HepG2 (cell line): ENCODE data around the gene OS9. TPM values are rescaled to one million over a fixed set of nuclear protein-coding genes. Genes with fewer than 3 reads are reported as not detected.

Source experiments
- AFF4 ChIP-seq: sonication (generic); formaldehyde crosslinking; IDR thresholded peaks from 2 replicates; pipeline ENCODE4 v1.4.0; 2020; ENCODE audit warnings: missing genetic modification reagents
- CAMTA2 ChIP-seq: sonication (generic); formaldehyde crosslinking; IDR thresholded peaks from 2 replicates; pipeline ENCODE4 v1.4.0; 2020; ENCODE audit warnings: mild to moderate bottlenecking, missing genetic modification reagents, borderline replicate concordance
- GTF2F1 ChIP-seq: fragments of 150-350 bp; IDR thresholded peaks from 2 replicates; pipeline ENCODE4 v1.6.1; 2014; ENCODE audit warnings: low read length
- KAT7 ChIP-seq: IDR thresholded peaks from 2 replicates; pipeline ENCODE4 v1.6.1; 2018; ENCODE audit warnings: borderline replicate concordance, missing compliant biosample characterization
- MTERF4 ChIP-seq: sonication (generic); formaldehyde crosslinking; IDR thresholded peaks from 2 replicates; pipeline ENCODE4 v1.8.0; 2023; ENCODE audit warnings: mild to moderate bottlenecking, missing genetic modification reagents
- NCOA2 ChIP-seq: sonication (generic); formaldehyde crosslinking; IDR thresholded peaks from 2 replicates; pipeline ENCODE4 v1.8.0; 2022; ENCODE audit warnings: inconsistent platforms
- PPARG ChIP-seq: conservative IDR thresholded peaks from 2 replicates; pipeline ENCODE4 v1.6.1; 2016; ENCODE audit warnings: missing biosample characterization, missing genetic modification reagents
- SPEN ChIP-seq: sonication (generic); formaldehyde crosslinking; IDR thresholded peaks from 2 replicates; pipeline ENCODE4 v1.5.1; 2020; ENCODE audit warnings: low read depth, mild to moderate bottlenecking, missing genetic modification reagents
- TOE1 ChIP-seq: sonication (generic); formaldehyde crosslinking; IDR thresholded peaks from 2 replicates; pipeline ENCODE4 v1.4.0; 2020; ENCODE audit warnings: mild to moderate bottlenecking, missing genetic modification reagents
- USF2 ChIP-seq, 2 experiments: sonication (generic) in 1 of 2; formaldehyde crosslinking in 1 of 2; IDR thresholded peaks; 2 replicates each; pipeline versions ENCODE4 v1.5.1 to v1.6.1; 2011 to 2020; ENCODE audit warnings: borderline replicate concordance in 1 of 2, low read depth in 1 of 2, low read length in 1 of 2, mild to moderate bottlenecking in 1 of 2, missing genetic modification reagents in 1 of 2, moderate library complexity in 1 of 2
- ZBTB25 ChIP-seq: IDR thresholded peaks from 2 replicates; pipeline ENCODE4 v1.6.1; 2018; ENCODE audit warnings: missing genetic modification reagents
- ZBTB38 ChIP-seq: sonication (generic); formaldehyde crosslinking; IDR thresholded peaks from 2 replicates; pipeline ENCODE4 v1.5.1; 2020; ENCODE audit warnings: mild to moderate bottlenecking, missing genetic modification reagents
- ZMAT5 ChIP-seq: sonication (generic); formaldehyde crosslinking; IDR thresholded peaks from 2 replicates; pipeline ENCODE4 v1.5.0; 2020; ENCODE audit warnings: mild to moderate bottlenecking, low read depth, missing genetic modification reagents, borderline replicate concordance
- ZNF652 ChIP-seq: IDR thresholded peaks from 2 replicates; pipeline ENCODE4 v1.6.1; 2016; ENCODE audit warnings: low read depth, borderline replicate concordance
- polyA plus RNA-seq, 8 experiments: library from polyadenylated mRNA; depleted of rRNA in 3 of 8; stranded (reverse) in 7 of 8; unstranded in 1 of 8; fragments of >200 nt; fragmentation: Illumina TruSeq in 4 of 8; extraction: Trizol in 4 of 8; gene quantifications; 2 replicates each; pipeline versions ENCODE4 v1.2.1 to v1.2.3, GENCODE V29; 2011 to 2016; ENCODE audit warnings: low read depth in 4 of 8, missing spikeins in 1 of 8, mixed read lengths in 1 of 8; ENCODE audit not compliant: insufficient read depth in 1 of 8
- total RNA-seq, 5 experiments: library from RNA; depleted of rRNA; stranded (reverse); fragments of >200 nt; fragmentation: Illumina TruSeq; extraction: Trizol; gene quantifications; 2 replicates each; pipeline ENCODE4 v1.2.3, GENCODE V29; 2016; ENCODE audit warnings: low read depth in 1 of 5

Gene OS9
- total and polyA plus RNA-seq, 2 of the 13 experiments (the other 11 are each of a cell fraction or from before 2014, with no cell fraction given), result 156 to 206 TPM

GRCh38 chr12:57755454-57756372, 61.8 kb downstream of the OS9 start (continued):
- TF ChIP-seq ZMAT5 (no peak), GTF2F1 (no peak), MTERF4 (CRISPR knock-in tag) (no peak), ZBTB38 (CRISPR knock-in tag) (no peak), CAMTA2 (CRISPR knock-in tag) (no peak), SPEN (CRISPR knock-in tag) (peak; percentile 66; the same call in 1 of the 2 replicates), TOE1 (CRISPR knock-in tag) (no peak), KAT7 (CRISPR knock-in tag) (no peak), NCOA2 (CRISPR knock-in tag) (peak; percentile 24; the same call in 1 of the 2 replicates), USF2 (IDR thresholded peaks at IDR 0.05; ENCODE audit: low read depth, low read length) (no peak), USF2 (CRISPR knock-in tag; IDR thresholded peaks at IDR 0.05; ENCODE audit: borderline replicate concordance) (no peak), ZBTB25 (CRISPR knock-in tag) (peak; percentile 21; the same call in 1 of the 2 replicates), PPARG (peak; percentile 65; the same call in 1 of the 2 replicates), AFF4 (CRISPR knock-in tag) (0 out of 2 replicates have a peak, but pooled peaks have one; percentile 32), ZNF652 (CRISPR knock-in tag) (no peak)
